H9 (cell line): Measurements from ENCODE around the gene AKT1. TPM values are rescaled to one million over a fixed set of nuclear protein-coding genes. Genes with fewer than 3 reads are reported as not detected.

ENCODE experiments used
- DNase-seq: peaks from one replicate; pipeline ENCODE4 v3.0.0-alpha.2; 2017
- H2AFZ ChIP-seq: one replicate; pipeline ENCODE4 v1.6.1; 2013; ENCODE audit warnings: mild to moderate bottlenecking, low read length, control low read depth, moderate library complexity
- H2AK5ac ChIP-seq: 2 replicates; pipeline ENCODE4 v1.6.1; 2013; ENCODE audit warnings: low read length, control low read depth, mixed read lengths; ENCODE audit not compliant: insufficient read length
- H2BK120ac ChIP-seq: one replicate; pipeline ENCODE4 v1.6.1; 2013; ENCODE audit warnings: low read depth, mild to moderate bottlenecking, low read length, control low read depth, inconsistent platforms; ENCODE audit not compliant: poor library complexity, severe bottlenecking
- H2BK12ac ChIP-seq: 2 replicates; pipeline ENCODE4 v1.6.1; 2013; ENCODE audit warnings: low read length, control low read depth, mixed read lengths, low read depth; ENCODE audit not compliant: insufficient read length
- H2BK15ac ChIP-seq: 2 replicates; pipeline ENCODE4 v1.6.1; 2013; ENCODE audit warnings: low read depth, low read length, control low read depth
- H2BK20ac ChIP-seq: one replicate; pipeline ENCODE4 v1.6.1; 2013; ENCODE audit warnings: low read depth, mild to moderate bottlenecking, low read length, control low read depth, inconsistent platforms; ENCODE audit not compliant: poor library complexity, severe bottlenecking
- H2BK5ac ChIP-seq: 2 replicates; pipeline ENCODE4 v1.6.1; 2013; ENCODE audit warnings: low read length, control low read depth, mixed read lengths; ENCODE audit not compliant: insufficient read length
- H3K14ac ChIP-seq: 2 replicates; pipeline ENCODE4 v1.6.1; 2013; ENCODE audit warnings: low read length, control low read depth; ENCODE audit not compliant: insufficient read depth
- H3K18ac ChIP-seq: 2 replicates; pipeline ENCODE4 v1.6.1; 2013; ENCODE audit warnings: low read depth, mild to moderate bottlenecking, mixed read lengths, low read length, control low read depth; ENCODE audit not compliant: insufficient read length
- H3K23ac ChIP-seq: 2 replicates; pipeline ENCODE4 v1.6.1; 2013; ENCODE audit warnings: low read length, control low read depth, mixed read lengths, low read depth; ENCODE audit not compliant: insufficient read length
- H3K23me2 ChIP-seq: 2 replicates; pipeline ENCODE4 v1.6.1; 2013; ENCODE audit warnings: low read depth, mild to moderate bottlenecking, mixed read lengths, low read length, control low read depth; ENCODE audit not compliant: insufficient read length, poor library complexity, severe bottlenecking
- H3K27ac ChIP-seq: 2 replicates; pipeline ENCODE4 v1.5.1; 2013; ENCODE audit warnings: low read length, control low read depth, mixed read lengths, low read depth; ENCODE audit not compliant: insufficient read length
- H3K27me3 ChIP-seq: 2 replicates; pipeline ENCODE4 v1.6.1; 2013; ENCODE audit warnings: low read length, control low read depth, inconsistent platforms; ENCODE audit not compliant: insufficient read depth
- H3K4ac ChIP-seq: 2 replicates; pipeline ENCODE4 v1.6.1; 2013; ENCODE audit warnings: low read depth, mild to moderate bottlenecking, control low read depth, inconsistent platforms, low read length, moderate library complexity
- H3K4me1 ChIP-seq: 2 replicates; pipeline ENCODE4 v1.6.1; 2013; ENCODE audit warnings: low read length, control low read depth, inconsistent platforms; ENCODE audit not compliant: insufficient read depth
- H3K4me2 ChIP-seq: 2 replicates; pipeline ENCODE4 v1.6.1; 2013; ENCODE audit warnings: low read length, control low read depth, mixed read lengths; ENCODE audit not compliant: insufficient read length, insufficient read depth
- H3K56ac ChIP-seq: 2 replicates; pipeline ENCODE4 v1.6.1; 2013; ENCODE audit warnings: low read depth, mild to moderate bottlenecking, mixed read lengths, low read length, control low read depth; ENCODE audit not compliant: insufficient read length
- H3K79me1 ChIP-seq: 2 replicates; pipeline ENCODE4 v1.6.1; 2013; ENCODE audit warnings: low read depth, mild to moderate bottlenecking, moderate library complexity, low read length, control low read depth, inconsistent platforms; ENCODE audit not compliant: insufficient read depth, poor library complexity, severe bottlenecking
- H3K79me2 ChIP-seq: 2 replicates; pipeline ENCODE4 v1.6.1; 2013; ENCODE audit warnings: low read length, control low read depth, inconsistent platforms; ENCODE audit not compliant: insufficient read depth
- H3K9ac ChIP-seq: 2 replicates; pipeline ENCODE4 v1.6.1; 2013; ENCODE audit warnings: low read length, control low read depth, mixed read lengths; ENCODE audit not compliant: insufficient read length; ENCODE audit errors: extremely low read depth
- H3K9me3 ChIP-seq: one replicate; pipeline ENCODE4 v1.6.1; 2013; ENCODE audit warnings: low read depth, low read length, inconsistent platforms; ENCODE audit not compliant: control insufficient read depth
- H3T11ph ChIP-seq: one replicate; pipeline ENCODE4 v1.6.1; 2013; ENCODE audit warnings: mild to moderate bottlenecking, low read length, control low read depth, inconsistent platforms
- H4K20me1 ChIP-seq: one replicate; pipeline ENCODE4 v1.6.1; 2013; ENCODE audit not compliant: control insufficient read depth, insufficient read length, insufficient read depth
- H4K5ac ChIP-seq: 2 replicates; pipeline ENCODE4 v1.6.1; 2013; ENCODE audit warnings: low read depth, mild to moderate bottlenecking, mixed read lengths, low read length, control low read depth; ENCODE audit not compliant: insufficient read length
- H4K8ac ChIP-seq: replicated peaks from 2 replicates; pipeline ENCODE4 v1.6.1; 2013; ENCODE audit warnings: low read length, control low read depth, mixed read lengths, low read depth; ENCODE audit not compliant: insufficient read length
- H4K91ac ChIP-seq: 2 replicates; pipeline ENCODE4 v1.6.1; 2013; ENCODE audit warnings: low read depth, mild to moderate bottlenecking, moderate library complexity, mixed read lengths, low read length, control low read depth; ENCODE audit not compliant: insufficient read length
- H3K27ac Mint-ChIP-seq, 3 experiments: 2 replicates in 2 of 3; 3 replicates in 1 of 3; pipeline ENCODE4 v1.8.0; 2020 to 2021; ENCODE audit warnings: mixed read lengths in 3 of 3, mild to moderate bottlenecking in 1 of 3, moderate library complexity in 1 of 3
- H3K27me3 Mint-ChIP-seq: 2 replicates; pipeline ENCODE4 v1.8.0; 2021; ENCODE audit warnings: low read depth, mild to moderate bottlenecking, moderate library complexity, mixed read lengths
- H3K36me3 Mint-ChIP-seq, 3 experiments: 2 replicates in 2 of 3; 3 replicates in 1 of 3; pipeline ENCODE4 v1.8.0; 2020 to 2021; ENCODE audit warnings: low read depth in 3 of 3, mixed read lengths in 3 of 3; ENCODE audit not compliant: insufficient read depth in 1 of 3
- H3K4me1 Mint-ChIP-seq, 2 experiments: 2 replicates each; pipeline ENCODE4 v1.8.0; 2020; ENCODE audit warnings: mixed read lengths in 2 of 2
- H3K4me3 Mint-ChIP-seq, 2 experiments: 2 replicates in 1 of 2; 3 replicates in 1 of 2; pipeline ENCODE4 v1.8.0; 2020 to 2021; ENCODE audit warnings: mild to moderate bottlenecking in 2 of 2, mixed read lengths in 2 of 2, moderate library complexity in 1 of 2
- H3K9me3 Mint-ChIP-seq, 2 experiments: 2 replicates in 1 of 2; 3 replicates in 1 of 2; pipeline ENCODE4 v1.8.0; 2020; ENCODE audit warnings: mild to moderate bottlenecking in 2 of 2, mixed read lengths in 2 of 2, moderate library complexity in 1 of 2
- WGBS: extraction: QIAGEN DNeasy Blood & Tissue Kit; methylation state at CpG from one replicate; pipeline ENCODE4 v1.1.7; 2013; ENCODE audit warnings: missing lambda C conversion rate, low lambda C conversion rate, mixed read lengths; ENCODE audit not compliant: insufficient read length; ENCODE audit errors: extremely low coverage; 5-methylcytosine and 5-hydroxymethylcytosine counted together
- total RNA-seq: library from RNA; stranded (reverse); gene quantifications from 2 replicates; pipeline ENCODE4 v1.2.1, GENCODE V29; 2021
- TF ChIP-seq, protein P1 (sequence below): fragments of 200-600 bp; sonication (generic); conservative IDR thresholded peaks from 3 replicates; pipeline ENCODE4 v1.8.0; 2021; ENCODE audit warnings: antibody characterized with exemption, mild to moderate bottlenecking

Gene AKT1
- total RNA-seq, 1 experiment from 2014 or later: 101 TPM

DNA sequence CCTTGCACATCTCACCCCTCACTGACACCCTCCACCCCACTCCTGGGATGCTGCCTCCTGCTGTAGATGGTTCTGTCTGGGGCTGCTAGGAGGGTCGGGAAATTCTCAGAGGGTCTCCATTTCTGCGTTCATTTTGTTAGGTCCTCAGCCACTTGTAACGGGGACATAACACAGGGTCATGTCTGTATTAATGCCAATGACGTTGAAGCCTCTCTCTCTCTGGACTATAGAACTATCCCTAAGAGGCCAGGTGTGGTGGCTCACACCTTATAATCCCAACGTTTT lies 28.0 kb downstream of the AKT1 start:
- no CpG with 5 or more reads among the region's 5 CpGs for WGBS
- no peak overlapping the region for H2BK5ac ChIP-seq
- DNase-seq: no peak
- Mint-ChIP-seq H3K4me1 (peaks cover 15 to 21% of the 10 kb centered on the region in 2 experiments), H3K27me3 (no peaks in the 10 kb centered on the region), H3K4me3 (no peak overlapping the region), H3K27ac (no peak overlapping the region), H3K36me3 (peaks cover 32 to 48% (median 43%) of the 10 kb centered on the region in 3 experiments), H3K9me3 (peaks cover 10 to 14% of the 10 kb centered on the region in 2 experiments)
- H4K91ac ChIP-seq: no peak overlapping the region
- no peaks in the 10 kb centered on the region for H3K79me2 ChIP-seq
- H3K4me2 ChIP-seq: no peak overlapping the region
- TF ChIP-seq, protein P1, sequence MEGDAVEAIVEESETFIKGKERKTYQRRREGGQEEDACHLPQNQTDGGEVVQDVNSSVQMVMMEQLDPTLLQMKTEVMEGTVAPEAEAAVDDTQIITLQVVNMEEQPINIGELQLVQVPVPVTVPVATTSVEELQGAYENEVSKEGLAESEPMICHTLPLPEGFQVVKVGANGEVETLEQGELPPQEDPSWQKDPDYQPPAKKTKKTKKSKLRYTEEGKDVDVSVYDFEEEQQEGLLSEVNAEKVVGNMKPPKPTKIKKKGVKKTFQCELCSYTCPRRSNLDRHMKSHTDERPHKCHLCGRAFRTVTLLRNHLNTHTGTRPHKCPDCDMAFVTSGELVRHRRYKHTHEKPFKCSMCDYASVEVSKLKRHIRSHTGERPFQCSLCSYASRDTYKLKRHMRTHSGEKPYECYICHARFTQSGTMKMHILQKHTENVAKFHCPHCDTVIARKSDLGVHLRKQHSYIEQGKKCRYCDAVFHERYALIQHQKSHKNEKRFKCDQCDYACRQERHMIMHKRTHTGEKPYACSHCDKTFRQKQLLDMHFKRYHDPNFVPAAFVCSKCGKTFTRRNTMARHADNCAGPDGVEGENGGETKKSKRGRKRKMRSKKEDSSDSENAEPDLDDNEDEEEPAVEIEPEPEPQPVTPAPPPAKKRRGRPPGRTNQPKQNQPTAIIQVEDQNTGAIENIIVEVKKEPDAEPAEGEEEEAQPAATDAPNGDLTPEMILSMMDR: no peak
- peaks cover 2% of the 10 kb centered on the region for H3K23me2 ChIP-seq
- no peak overlapping the region for H3T11ph ChIP-seq
- H3K23ac ChIP-seq: no peak overlapping the region
- no peaks in the 10 kb centered on the region for H4K20me1 ChIP-seq
- no peak overlapping the region for H4K5ac ChIP-seq
- no peak overlapping the region for H2BK12ac ChIP-seq
- no peak overlapping the region for H3K27ac ChIP-seq
- H3K9ac ChIP-seq: no peak overlapping the region
- H3K79me1 ChIP-seq: no peaks in the 10 kb centered on the region
- no peak overlapping the region for H2BK120ac ChIP-seq
- H2BK15ac ChIP-seq: no peak overlapping the region
- H3K18ac ChIP-seq: no peak overlapping the region
- H3K9me3 ChIP-seq: no peaks in the 10 kb centered on the region
- H3K56ac ChIP-seq: no peak overlapping the region
- H2AFZ ChIP-seq: no peak overlapping the region
- H4K8ac ChIP-seq: no peak overlapping the region
- no peaks in the 10 kb centered on the region for H3K27me3 ChIP-seq
- H3K4ac ChIP-seq: no peak overlapping the region
- no peaks in the 10 kb centered on the region for H3K4me1 ChIP-seq
- no peak overlapping the region for H2BK20ac ChIP-seq
- no peak overlapping the region for H2AK5ac ChIP-seq
- H3K14ac ChIP-seq: no peak overlapping the region
